RPMI8226 (cell line): Measurements from ENCODE around the gene SAPCD1.
A peak's percentile ranks its signal among the peaks of the same experiment; 100 is the strongest.
"Not testable (repeated sequence)": the region's sequence is repeated elsewhere in the genome, so short reads cannot be mapped to it uniquely, and the experiment has no call there.

Experiments
- DNase-seq: peaks from one replicate; pipeline ENCODE4 v3.0.0-alpha.2; 2015

SAPCD1 gene

DNA sequence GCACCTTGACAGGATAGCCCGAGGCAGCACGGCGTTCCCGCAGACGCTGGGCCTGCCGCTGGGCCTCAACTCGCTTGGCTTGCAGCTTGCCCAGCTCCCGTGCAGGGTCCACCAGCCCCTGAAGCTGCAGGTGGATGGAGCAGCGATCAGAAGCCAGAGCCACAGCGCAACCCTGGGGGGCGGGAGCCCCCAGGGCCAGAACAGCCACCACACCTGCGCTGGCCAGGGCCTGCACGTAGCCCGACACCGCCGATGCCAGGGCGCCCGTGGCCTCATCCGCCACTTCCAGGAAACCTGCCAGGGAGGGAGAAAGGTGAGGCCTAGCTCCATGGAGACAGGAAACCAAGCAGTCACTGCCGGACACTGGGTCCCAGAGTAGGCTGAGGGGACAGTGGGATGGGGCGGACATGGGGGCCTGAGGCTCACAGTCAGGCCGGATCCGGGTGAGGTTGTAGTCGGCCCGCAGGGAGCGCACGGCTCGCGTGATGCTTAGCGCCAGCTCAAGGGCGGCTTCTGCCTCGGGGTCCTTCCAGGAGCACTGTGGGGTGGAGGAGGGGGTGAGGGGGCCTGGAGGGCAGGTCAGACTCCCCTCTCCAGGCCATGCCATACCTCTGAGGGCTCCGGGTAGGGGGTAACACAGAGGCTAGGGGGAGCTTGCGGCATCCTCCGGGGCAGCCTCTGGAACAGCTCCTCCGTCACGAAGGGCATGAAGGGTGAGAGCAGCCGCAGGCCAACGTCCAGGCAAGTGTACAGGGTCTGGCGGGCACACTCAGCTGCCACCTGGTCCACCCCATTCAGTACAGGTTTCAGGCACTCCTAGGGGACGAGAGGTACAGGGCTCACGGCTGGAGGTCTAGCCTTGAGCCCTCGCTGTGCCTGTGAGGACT, 16.8 kb downstream of the SAPCD1 start:
- no peak for DNase-seq

DNA sequence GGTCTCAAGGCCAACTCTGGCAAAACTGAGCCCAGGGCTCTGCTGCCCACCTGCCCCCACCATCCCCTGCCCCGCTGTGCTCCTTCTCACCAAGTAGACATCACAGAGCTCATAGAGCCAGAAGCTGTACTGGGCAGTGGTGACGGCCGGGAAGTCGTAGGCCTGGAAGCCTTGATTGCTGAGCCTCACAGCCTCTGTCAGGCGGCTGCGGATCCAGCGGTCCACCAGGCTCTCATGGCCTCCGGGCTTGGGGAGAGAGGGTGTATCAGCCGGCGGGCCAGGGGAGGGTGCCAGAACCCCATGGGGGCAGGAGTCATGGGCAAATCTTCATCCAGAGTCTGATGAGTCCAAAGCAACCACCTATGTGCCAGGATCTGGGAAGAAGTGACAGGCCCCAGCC, 17.5 kb downstream of the SAPCD1 start:
- no peak for DNase-seq

DNA sequence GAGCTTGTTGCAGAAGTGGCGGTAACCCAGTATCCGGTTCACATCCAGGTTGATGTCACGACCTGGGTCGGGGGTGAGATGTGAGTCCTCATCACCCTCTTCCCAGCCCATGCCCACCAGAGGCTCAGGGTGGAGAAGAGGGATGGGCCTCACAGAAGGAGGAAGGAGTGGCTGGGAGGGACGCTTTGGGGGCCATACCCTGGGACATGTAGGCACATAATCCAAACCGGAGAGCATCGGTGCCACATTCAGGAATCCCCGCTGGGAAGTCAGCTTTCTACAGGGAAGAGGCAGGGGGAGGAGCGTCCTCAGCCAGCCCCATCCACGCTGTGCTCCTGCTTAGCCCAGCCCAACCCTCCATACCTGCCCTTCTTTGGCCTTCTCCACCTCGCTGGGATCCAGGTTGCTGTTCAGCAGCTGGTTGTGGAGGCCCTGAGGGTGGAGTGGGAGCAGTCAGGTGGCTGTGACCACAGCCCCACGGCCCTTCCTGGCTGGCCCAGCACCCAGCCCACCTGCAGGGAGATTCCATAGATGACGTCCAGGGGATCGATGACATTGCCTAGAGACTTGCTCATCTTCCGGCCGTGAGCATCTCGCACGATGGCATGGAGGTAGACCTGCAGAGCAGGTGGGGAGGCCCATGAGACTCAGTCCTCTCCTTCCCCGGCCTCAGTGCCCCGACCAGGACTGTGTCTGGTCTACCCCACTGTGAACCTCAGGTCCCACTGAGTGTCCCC, 18.2 kb downstream of the SAPCD1 start:
- no peak for DNase-seq

DNA sequence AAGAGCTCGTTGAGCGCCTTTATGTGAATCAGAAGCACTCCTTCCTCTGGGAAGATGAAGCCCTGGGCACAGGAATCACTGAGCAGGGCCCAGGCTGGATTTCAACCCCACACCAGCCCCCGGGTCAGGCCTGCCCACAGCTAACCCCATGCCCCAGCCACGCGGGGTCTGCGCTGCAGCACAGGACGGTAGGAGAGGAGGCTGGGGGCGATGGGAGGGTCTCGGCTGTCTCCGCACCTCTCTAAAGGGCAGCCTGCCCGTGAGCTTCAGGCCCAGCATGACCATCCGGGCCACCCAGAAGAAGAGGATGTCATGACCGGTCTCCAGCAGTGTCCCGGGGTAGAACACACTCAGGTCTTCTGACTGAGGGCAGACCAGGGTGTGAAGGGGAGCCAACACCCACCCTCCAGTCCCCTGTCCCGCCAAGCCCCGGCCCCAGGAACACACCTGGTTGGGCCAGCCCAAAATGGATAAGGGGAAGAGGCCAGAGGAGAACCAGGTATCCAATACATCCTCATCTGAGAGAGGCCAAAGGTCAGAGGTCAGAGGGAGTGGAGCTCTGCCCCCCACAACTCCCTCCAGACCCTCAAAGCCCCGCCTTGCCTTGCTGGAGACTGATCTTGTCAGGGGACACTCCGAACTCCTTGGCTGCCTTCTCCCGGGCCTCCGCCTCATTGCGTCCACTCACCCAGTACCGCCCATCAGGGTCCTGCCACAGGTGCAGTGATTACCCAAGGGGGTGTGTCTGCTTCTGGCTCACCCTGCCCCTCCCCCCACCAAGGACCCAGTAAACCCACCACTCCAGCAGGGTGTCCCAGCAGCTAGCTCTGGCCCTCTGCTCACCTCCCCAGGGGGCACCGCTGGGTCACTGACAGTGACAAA, 19.0 kb downstream of the SAPCD1 start:
- DNase-seq: no peak

DNA sequence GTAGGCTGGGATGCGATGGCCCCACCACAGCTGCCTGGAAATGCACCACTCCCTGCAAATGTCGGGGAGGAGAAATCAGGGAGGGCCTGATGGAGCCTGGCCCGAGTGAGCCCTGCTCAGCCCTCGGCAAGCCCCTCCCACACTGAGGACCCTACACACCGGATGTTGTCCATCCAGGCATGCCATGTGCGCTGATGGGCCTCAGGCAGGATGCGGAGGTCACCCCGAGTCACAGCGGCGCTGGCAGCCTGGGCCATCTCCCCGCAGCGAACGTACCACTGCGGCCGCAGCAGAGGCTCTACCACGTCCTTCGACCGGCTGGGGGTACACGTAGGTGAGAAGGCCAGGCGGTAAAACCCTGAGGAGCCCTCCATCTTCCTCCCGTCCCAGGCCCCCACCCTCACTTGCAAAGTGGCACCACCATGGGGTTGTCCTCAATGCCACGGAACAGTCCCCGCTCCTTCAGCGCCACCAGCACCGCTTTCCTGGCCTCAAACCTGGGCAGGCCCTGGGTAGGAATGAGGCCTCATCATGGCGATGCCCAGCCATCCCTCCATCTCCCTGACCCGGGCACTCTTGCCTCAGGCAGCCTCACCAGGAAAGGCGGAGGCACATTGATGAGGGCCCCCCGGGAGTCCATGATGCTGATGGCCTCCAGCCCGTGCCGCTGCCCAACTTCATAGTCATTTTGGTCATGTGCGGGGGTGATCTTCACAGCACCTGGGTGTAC, 19.8 kb downstream of the SAPCD1 start:
- DNase-seq: no peak

DNA sequence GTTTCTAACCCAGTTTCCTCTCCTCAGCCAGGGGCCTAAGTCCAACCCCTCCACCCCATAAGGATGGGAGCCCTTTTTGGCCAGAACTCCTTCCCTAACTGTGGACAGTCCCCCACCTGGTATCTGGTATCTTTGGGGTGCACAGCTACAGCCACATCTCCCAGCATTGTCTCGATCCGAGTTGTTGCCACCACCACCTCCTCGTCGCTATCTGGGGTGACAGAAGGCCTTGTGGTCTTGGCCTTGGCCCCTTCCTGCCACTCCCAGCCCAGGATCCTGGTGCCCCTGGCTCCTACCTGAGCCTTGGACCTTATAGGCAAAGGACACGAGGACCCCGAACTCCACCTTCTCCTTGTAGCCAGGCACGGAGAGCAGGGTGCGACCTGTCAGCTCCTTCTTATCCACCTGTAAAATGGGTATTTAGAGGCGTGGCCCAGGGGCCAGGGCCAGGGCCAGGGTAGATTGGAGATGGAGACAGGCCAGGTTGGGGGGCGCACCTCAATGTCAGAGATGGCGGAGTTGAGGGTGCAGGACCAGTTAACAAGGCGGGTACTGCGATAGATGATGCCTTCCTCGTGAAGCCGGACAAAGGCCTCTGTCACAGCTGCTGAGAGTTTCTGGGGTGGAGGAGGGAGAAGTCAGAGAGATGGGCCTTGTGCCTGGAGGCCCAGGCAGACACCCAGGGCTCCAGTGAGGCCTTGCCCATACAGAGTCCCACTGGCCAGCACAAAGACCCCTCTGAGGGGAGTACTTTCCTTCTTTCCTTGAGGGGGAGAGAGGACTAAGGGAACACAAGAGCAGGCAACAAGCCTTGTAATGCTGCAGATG, 21.9 kb downstream of the SAPCD1 start:
- DNase-seq: no peak

DNA sequence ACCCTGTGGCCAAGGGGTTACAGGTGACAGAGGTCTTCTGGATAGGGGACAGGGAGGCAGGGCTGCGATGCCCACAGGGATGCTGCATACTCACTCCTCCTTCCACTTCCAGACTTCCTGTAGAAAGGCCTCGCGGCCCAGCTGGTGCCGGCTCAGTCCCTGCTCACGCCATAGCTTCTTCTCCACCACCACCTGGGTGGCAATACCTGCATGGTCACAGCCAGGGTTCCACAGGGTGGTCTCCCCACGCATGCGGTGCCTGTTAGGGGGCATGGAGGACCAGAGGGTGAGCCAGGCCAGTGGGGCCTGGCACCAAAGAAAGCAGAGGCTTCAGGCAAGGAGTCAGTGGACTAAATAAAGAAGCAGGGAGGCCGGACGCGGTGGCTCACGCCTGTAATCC, 23.0 kb downstream of the SAPCD1 start:
- DNase-seq: no peak

DNA sequence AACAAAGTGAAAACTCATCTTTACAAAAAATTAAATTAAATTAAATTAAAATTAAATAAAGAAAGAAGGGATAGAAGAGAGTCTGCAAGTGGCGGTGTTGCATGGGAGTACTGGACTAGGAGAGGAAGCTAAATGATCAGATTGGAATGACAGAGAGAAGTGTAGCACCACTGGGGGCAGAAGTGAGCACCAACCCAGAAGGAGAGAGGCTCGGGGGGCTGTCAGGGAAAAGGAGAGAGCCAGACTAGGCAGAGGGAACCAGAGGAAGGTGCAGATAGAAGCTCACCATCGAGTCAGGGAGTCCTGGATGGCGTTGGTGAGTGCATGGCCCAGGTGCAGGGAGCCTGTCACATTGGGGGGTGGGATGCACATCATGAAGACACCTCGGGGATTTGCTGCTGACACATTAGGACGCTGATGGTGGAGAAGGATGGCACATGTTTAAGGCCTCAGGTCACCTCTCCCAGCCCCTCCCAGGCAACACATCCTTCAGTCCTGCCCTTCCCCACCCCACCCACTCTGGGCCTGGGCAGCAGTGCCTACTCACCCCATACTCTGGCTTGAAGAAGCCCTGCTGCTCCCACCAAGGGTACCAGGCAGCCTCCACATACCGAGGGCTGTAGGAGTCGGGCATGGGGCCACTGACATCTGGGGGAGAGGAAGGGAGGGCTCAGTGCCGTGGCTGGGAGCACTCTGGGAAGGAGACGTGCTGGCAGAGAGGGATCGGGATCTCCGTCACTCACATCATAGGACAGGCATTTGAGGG, 29.1 kb downstream of the SAPCD1 start:
- DNase-seq: peak; percentile 63

DNA sequence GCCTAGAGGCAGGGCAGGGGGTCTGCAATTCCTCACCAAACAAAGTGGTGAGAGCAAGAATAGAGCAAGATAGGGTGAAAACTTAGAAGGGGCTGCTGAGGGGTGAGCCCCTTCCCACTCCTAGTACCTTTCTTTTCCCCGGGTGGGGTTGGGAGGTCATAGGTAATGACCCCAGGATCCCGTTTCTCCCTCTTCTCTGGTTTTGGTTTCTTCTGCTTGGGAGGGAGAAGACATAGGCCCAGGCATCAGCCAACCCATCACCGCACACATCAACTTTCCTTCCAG, 29.6 kb downstream of the SAPCD1 start:
- no peak for DNase-seq

DNA sequence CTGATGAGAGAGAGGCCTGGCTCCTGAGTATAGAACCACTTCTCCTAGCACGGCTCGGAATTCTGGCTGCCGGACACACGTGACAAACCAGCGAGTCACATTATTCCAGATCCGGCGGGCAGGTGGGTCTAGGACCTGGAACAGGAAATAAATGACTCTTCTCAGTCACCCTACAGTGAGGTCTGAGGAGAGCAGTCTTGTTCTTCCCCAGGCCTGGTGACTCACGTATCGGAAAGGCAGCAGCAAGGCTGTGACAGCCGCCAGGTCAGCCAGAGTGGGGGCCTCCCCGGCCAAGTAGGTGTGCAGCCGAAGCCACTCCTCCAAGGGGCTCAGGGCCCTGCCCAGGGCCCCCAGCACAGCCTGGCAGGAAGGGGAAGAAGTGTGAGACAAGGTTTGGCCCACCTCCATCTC, 30.3 kb downstream of the SAPCD1 start:
- DNase-seq: peak; percentile 88

DNA sequence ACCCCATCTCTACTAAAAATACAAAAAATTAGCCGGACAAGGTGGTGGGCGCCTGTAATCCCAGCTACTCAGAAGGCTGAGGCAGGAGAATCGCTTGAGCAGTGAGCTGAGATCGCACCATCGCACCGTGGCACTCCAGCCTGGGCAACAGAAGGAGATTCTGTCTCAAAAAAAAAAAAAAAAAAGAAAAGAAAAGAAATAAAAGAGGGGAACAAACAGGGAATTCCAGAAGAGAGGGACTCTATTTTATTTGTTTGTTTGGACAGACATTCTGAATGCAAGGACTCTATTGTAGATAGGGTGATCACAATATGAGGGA, 31.4 kb downstream of the SAPCD1 start:
- DNase-seq: not testable (repeated sequence)

DNA sequence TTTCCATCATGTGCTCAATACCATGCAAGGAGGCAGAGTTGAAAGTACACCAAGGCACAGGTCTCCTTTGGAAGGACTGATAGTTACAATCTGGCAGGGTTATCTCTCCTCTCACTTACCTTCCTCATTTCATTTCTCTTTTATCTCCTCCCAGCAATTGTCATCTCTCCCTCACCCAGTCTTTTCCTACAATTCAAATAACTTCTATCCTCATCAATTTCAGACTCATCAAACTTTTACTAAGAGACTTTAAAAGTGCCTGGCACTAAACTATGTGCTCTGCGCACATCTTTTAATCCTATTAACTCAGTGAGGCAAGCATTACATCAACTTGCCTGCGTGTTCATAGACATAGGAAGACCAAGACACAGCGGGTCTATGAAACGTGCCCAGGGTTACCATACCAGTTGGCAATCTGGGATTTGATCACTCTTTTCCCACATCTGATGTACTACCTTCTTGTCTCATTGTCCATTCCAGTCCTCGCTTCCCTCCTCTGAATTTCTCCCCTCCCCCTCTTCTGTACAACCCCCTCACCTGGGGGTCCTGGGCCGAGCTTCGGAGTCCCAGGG, 31.9 kb downstream of the SAPCD1 start:
- peak; percentile 37 for DNase-seq

DNA sequence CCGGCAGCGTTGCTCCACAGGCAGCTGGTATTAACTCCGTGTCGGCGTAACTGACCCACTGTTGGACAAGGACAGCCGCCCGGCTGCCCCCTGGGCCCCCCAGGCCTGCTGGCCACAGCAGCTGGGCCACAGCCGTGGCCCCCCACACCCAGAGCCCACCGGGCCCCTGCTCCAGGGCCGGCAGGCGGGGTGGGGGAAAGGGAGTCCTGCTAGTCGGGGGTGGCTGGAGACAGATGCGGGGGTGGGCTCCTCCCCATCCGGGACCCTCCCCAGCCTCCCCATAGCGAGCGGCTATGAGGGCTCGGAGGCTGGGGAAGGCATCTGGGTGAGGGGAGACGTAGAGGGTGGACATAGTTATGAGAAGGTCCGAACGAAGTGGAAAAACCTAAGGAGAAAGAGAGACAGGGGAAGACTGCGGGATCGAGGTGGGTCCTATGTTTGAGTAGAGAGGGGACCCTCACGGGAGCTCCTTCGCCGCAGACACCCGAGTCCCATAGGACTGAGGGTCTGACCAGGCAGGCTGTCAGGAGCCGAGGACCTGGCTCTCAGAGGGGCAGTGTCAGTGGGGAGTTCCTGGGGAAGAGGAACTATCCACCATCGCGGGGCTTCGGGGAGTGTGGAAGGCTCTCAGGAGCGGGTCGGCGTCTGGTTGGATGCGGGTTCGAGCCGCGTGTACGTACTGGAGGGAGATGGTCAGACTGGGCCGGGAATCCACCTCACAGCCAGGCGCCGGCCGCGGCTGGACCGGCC, 32.6 kb downstream of the SAPCD1 start:
- DNase-seq: no peak

DNA sequence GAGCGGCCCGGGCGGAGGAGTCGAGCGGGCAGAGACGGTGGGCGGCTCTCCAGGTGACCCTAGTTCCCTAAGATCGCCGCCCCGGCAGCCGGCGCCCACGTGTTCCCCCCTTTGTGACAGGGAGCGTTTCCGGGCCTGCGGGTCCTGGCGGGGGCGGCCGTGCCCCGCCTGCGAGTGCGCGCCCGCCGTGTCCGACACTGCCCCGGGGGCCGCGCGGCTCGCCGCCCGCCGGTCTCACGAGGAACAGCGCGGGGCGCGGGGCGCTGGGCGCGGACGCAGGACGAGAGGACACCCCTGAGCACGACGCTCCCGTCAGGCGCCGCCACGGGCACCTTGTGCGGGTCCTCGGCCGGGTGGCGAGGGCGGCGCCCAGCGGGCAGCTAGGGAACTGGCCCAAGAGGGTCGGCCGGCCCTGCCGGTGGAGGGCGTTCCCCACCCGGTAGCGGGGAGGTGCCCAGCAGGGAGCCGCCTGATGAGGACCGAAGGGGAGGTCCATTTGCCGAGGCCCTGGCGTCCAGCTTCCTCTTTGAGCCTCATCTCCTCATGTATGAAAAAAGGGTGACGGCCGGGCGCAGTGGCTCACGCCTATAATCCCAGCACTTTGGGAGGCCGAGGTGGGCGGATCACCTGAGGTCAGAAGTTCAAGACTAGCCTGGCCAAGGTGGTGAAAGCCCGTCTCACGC, 33.3 kb downstream of the SAPCD1 start, which contains the start of gene VARS1:
Gene VARS1 (minus strand): TSS at position 137 of the 683 bp plus-strand sequence. CDS start 535 bp downstream, outside the sequence.
- DNase-seq: peak; percentile 96

DNA sequence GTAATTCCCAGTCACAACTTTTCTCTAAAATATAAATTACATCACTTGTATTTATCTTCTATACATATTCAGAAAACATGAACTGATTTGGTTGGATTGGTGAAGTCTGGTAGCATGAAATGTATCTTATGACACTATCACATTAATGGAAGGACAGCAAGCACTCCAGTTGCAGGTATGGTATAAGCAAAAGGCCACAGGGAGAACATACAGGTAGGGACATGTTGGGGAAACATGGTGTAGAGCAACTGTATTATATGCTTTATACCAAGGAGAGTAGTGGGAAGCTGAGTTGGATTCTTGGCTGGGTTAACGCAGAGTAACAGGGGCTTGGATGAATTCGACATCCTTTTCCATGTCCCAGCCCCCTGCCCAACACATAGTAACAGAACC, 34.5 kb downstream of the SAPCD1 start:
- no peak for DNase-seq

DNA sequence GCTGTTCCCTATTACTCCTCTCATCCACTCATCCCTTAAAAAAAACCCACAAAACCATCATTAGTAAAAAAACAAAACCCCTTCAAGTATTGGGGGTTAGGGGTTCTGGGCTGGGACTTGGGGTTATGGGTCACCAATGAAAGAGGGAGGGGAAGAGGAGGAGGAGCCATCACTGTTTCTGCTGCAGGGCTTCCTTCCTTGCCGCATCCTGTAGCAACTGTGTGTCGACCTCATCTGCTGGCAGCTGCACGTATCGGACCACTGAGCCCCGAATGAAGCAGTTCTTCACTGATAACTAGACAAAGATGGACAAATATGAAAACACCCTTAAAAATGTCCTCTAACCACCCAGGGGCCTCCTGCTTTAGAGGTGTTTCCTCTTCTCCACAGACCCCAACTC, 35.1 kb downstream of the SAPCD1 start:
- no peak for DNase-seq

DNA sequence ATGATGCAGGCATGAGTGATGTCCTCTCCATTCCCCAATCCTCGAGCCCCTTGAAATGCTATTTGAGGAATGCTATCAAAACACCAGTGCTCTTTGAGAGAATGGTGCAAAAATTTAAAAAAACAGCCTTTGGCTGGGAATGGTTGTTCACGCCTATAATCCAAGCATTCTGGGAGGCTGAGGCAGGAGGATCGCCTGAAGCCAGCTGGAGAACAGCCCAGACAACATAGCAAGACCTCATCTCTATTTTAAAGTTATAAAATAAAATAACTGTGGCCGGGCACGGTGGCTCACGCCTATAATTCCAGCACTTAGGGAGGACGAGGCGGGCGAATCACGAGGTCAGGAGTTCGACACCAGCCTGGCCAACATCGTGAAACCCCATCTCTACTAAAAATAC, 37.3 kb downstream of the SAPCD1 start:
- no peak for DNase-seq

DNA sequence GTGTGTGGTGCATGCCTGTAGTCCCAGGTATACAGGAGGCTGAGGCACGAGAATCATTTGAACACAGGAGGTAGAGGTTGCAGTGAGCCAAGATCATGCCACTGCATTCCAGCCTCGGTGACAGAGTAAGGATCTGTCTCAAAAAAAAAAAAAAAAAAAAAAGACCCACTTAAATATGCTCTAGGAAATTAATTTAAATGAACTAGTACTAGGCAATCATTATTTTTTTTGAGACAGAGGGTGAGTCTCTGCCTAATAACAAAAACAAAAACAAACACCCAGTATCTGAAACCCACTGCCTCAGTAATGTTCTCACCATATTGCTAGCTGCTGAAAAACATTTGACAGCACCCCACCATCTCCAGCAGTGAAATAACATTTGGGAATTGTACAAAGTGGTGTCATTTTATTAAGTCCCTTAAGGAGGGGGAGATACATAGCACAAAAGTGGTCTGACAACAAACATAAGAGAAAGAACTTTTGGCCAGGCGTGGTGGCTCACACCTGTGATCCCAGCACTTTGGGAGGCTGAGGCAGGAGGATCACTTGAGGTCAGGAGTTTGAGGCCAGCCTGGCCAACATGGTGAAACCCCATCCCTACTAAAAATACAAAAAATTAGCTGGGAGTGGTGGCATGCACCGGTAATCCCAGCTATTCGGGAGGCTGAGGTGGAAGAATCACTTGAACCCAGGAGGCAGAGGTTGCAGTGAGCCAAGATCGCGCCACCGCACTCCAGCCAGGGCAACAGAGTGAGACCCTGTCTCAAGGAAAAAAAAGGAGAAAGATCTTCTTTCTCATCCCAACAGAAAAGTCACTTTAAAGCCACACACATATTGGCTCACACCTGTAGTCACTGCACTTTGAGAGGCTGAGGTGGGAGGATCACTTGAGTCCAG, 38.8 kb downstream of the SAPCD1 start:
- not testable (repeated sequence) for DNase-seq
